Psoas muscle (tissue), 8 donors: ENCODE measurements around the gene PTPRR. TPM values are rescaled to one million over a fixed set of nuclear protein-coding genes. Genes with fewer than 3 reads are reported as not detected.
"Not testable (repeated sequence)": the region's sequence is repeated elsewhere in the genome, so short reads cannot be mapped to it uniquely, and the experiment has no call there.

ENCODE experiments used
- ATAC-seq, 4 donors: fragments of 200-7000 bp; cut with Tn5 transposase; one replicate each; pipeline ENCODE4 v1.9.1; 2020; ENCODE audit warnings: moderate library complexity in 3 of 4, mild to moderate bottlenecking in 2 of 4
- DNase-seq, 2 donors: peaks; one replicate each; pipeline ENCODE4 v3.0.0-alpha.2; 2020
- H3K27ac ChIP-seq: fragments of 200-600 bp; one replicate; pipeline ENCODE4 v1.8.0; 2022
- H3K27me3 ChIP-seq, 3 donors: fragments of 200-600 bp in 1 of 3; one replicate each; pipeline versions ENCODE4 v1.6.1 to v1.8.0; 2013 to 2022; ENCODE audit warnings: low read length in 2 of 3, mild to moderate bottlenecking in 2 of 3, moderate library complexity in 1 of 3; ENCODE audit not compliant: insufficient read depth in 3 of 3
- H3K36me3 ChIP-seq, 2 donors: fragments of 200-600 bp in 1 of 2; one replicate each; pipeline versions ENCODE4 v1.6.1 to v1.8.0; 2013 to 2022; ENCODE audit warnings: low read depth in 1 of 2, mild to moderate bottlenecking in 1 of 2, moderate library complexity in 1 of 2; ENCODE audit not compliant: insufficient read depth in 1 of 2
- H3K4me1 ChIP-seq: fragments of 200-600 bp; one replicate; pipeline ENCODE4 v1.8.0; 2022
- H3K4me3 ChIP-seq: fragments of 200-600 bp; one replicate; pipeline ENCODE4 v1.8.0; 2022; ENCODE audit warnings: mild to moderate bottlenecking
- H3K9me3 ChIP-seq: fragments of 200-600 bp; one replicate; pipeline ENCODE4 v1.8.0; 2022
- CTCF ChIP-seq: fragments of 200-600 bp; IDR thresholded peaks from one replicate; pipeline ENCODE4 v1.8.0; 2022; ENCODE audit warnings: antibody characterized with exemption
- WGBS, 3 donors: extraction: QIAGEN DNeasy Blood & Tissue Kit; methylation state at CpG; one replicate each; pipeline versions ENCODE4 v1.1.6 to v1.1.7; 2013; 5-methylcytosine and 5-hydroxymethylcytosine counted together
- intact Hi-C, 2 donors: fragments of 100-400 bp; cut with DNase I; formaldehyde crosslinking; loops; one replicate each; pipeline versions ENCODE4 v1.11.0 to v1.14.2; 2022
- polyA plus RNA-seq, 3 donors: library from polyadenylated mRNA; stranded (reverse); fragments of 200-250 nt; gene quantifications; one replicate each; pipeline ENCODE4 v1.2.3, GENCODE V29; 2013
- total RNA-seq, 4 donors: library from RNA; stranded (reverse); fragmentation: NEBNext Ultra II Directional in 2 of 4; extraction: Animal tissue kit (Norgen Biotek cat#: 25700) in 2 of 4; gene quantifications; one replicate each; pipeline versions ENCODE4 v1.2.1 to v1.2.4, GENCODE V29; 2021 to 2023
- donor health status: healthy with polysubstance abuse.
- donor health status: DM: no; HTN: no; CAD: no; lungs with moderate emphysema.
- donor health status: Bipolar disorder and iron deficiency.
- donor health status: healthy.
- donor health status: DM: yes; HTN: yes; CAD: no.
- donor health status: DM: no; HTN: no; CAD: no.
- donor health status: DM: no; HTN: no; CAD: no.
- donor health status: DM: yes; HTN: yes; CAD: no.

PTPRR gene
- total and polyA plus RNA-seq, 7 donors, result 0.08 to 0.35 (median 0.24) TPM

GRCh38 chr12:70812136-70812535 lies 108.4 kb downstream of the PTPRR start:
- DNase-seq, result no peak
- intact Hi-C loops, result no loop called here
- no peaks in the 10 kb centered on the region for H3K9me3 ChIP-seq
- H3K27ac ChIP-seq, result no peak overlapping the region
- no peak overlapping the region for H3K4me3 ChIP-seq
- H3K4me1 ChIP-seq, result no peaks in the 10 kb centered on the region
- no peaks in the 10 kb centered on the region for H3K36me3 ChIP-seq
- no peak for TF ChIP-seq CTCF
- WGBS, 3 donors, result 45 to 52% (median 48%) methylated on average over 3 of the region's 3 CpGs
- no peak for ATAC-seq
- peaks cover 0 to 2% (median 0%) of the 10 kb centered on the region in 3 donors for H3K27me3 ChIP-seq

- H3K27me3 ChIP-seq, result peaks cover 0 to 2% (median 0%) of the 10 kb centered on the region in 3 donors
- no peaks in the 10 kb centered on the region for H3K4me1 ChIP-seq
- no peak for DNase-seq
- 80 to 88% (median 84%) methylated on average over 4 of the region's 4 CpGs for WGBS, 3 donors
- no peak overlapping the region for H3K4me3 ChIP-seq
- H3K27ac ChIP-seq, result no peak overlapping the region
- intact Hi-C loops, result no loop called here
- TF ChIP-seq CTCF, result no peak
- H3K9me3 ChIP-seq, result no peaks in the 10 kb centered on the region
- no peak for ATAC-seq
- no peaks in the 10 kb centered on the region for H3K36me3 ChIP-seq
Measured at GRCh38 chr12:70809887-70810286, 110.7 kb downstream of the PTPRR start.

GRCh38 chr12:70807993-70808392 lies 112.5 kb downstream of the PTPRR start:
- intact Hi-C loops, H3K4me1 ChIP-seq, H3K9me3 ChIP-seq, H3K4me3 ChIP-seq, H3K36me3 ChIP-seq, ATAC-seq, H3K27ac ChIP-seq, DNase-seq, H3K27me3 ChIP-seq: not testable (repeated sequence)
- 49 to 64% (median 62%) methylated on average over 2 of the region's 2 CpGs for WGBS, 3 donors

GRCh38 chr12:70806827-70807226 lies 113.7 kb downstream of the PTPRR start:
- 83 to 86% (median 86%) methylated on average over 1 of the region's 1 CpG for WGBS, 3 donors
- H3K9me3 ChIP-seq, result no peaks in the 10 kb centered on the region
- no peak overlapping the region for H3K4me3 ChIP-seq
- no peak for ATAC-seq
- H3K27me3 ChIP-seq, result peaks cover 0 to 2% (median 1%) of the 10 kb centered on the region in 3 donors
- no peaks in the 10 kb centered on the region for H3K4me1 ChIP-seq
- no peak for DNase-seq
- intact Hi-C loops, result no loop called here
- no peak overlapping the region for H3K27ac ChIP-seq
- H3K36me3 ChIP-seq, result no peaks in the 10 kb centered on the region
- no peak for TF ChIP-seq CTCF

GRCh38 chr12:70806043-70806442 lies 114.5 kb downstream of the PTPRR start:
- intact Hi-C loops, result no loop called here
- Histone ChIP-seq H3K36me3 (no peaks in the 10 kb centered on the region), H3K4me3 (no peak overlapping the region), H3K27ac (no peak overlapping the region), H3K27me3 (peaks cover 0 to 2% (median 1%) of the 10 kb centered on the region in 3 donors), H3K4me1 (no peaks in the 10 kb centered on the region), H3K9me3 (no peaks in the 10 kb centered on the region)
- no peak for DNase-seq
- TF ChIP-seq CTCF, result no peak
- 82 to 85% (median 85%) methylated on average over 1 of the region's 1 CpG for WGBS, 3 donors
- ATAC-seq, result no peak
